Measurements from ENCODE around the gene SLC5A10. TPM values are rescaled to one million over a fixed set of nuclear protein-coding genes. Genes with fewer than 3 reads are reported as not detected.
"Not testable (repeated sequence)": the region's sequence is repeated elsewhere in the genome, so short reads cannot be mapped to it uniquely, and the experiment has no call there.

Gene SLC5A10
- total RNA-seq, 2 donors from 2014 or later, result not detected

DNA sequence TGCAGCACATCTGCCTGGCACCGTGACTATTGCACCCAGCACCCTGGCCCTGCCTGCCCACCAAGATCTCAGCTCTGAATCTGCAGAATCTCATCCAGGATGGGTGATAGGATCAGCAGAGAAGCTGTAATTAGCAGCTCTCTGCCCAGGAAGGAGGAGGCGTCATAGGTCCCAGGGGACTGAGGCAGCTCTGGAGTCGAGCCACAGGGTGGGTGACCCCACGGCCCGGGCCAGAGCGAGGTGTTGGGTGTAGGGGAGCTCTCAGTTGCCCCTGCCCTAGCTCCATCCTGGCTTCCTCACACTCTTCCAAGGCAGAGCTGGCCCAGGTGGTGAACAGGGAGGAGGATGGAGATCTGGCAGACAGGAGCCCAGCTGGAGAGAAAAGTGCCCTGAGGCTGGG is 70.8 kb downstream of the SLC5A10 start:
- intact Hi-C loops (cut with DNase I), result no loop called here
- peak; percentile 55 for DNase-seq (ENCODE audit: low spot score)

DNA sequence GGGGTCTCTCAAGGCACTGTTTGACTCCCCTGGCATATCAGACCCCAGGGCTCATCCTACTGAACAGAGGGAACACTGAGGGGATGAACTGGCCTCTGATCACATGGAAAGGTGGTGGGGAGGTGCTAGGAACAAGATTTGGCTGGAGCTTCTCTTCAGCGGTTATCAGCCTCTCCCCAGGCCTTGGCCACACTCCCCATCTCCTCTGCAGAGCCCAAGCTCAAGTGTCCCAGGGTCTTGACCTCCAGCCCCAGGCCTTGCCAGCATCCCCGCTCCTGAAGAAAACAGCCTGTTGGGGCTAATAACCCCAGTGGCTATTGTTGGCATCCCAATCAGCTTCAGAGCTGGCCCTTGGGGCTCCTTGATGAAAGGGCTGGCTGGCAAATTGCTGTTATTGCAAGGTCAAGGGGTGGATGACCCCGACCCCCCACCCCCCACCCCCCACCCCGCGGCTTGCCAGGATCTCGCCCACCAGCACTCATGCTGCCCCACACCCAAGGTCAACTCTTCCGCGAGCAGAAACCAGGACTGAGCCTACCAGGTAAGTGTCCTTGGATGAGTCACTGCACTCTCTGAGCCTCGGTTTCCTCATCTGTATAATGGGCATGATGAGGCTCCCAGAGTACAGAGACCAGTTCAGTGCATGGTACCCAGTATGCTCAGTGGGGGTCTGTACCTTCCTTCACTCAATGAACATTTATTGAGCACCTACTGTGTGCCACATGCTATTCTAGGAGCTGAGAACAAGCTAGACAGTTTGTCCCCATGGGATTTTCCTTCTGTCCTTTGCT is 71.4 kb downstream of the SLC5A10 start:
- peak; percentile 45 for DNase-seq (ENCODE audit: low spot score)
- intact Hi-C loops (cut with DNase I), result no loop called here

DNA sequence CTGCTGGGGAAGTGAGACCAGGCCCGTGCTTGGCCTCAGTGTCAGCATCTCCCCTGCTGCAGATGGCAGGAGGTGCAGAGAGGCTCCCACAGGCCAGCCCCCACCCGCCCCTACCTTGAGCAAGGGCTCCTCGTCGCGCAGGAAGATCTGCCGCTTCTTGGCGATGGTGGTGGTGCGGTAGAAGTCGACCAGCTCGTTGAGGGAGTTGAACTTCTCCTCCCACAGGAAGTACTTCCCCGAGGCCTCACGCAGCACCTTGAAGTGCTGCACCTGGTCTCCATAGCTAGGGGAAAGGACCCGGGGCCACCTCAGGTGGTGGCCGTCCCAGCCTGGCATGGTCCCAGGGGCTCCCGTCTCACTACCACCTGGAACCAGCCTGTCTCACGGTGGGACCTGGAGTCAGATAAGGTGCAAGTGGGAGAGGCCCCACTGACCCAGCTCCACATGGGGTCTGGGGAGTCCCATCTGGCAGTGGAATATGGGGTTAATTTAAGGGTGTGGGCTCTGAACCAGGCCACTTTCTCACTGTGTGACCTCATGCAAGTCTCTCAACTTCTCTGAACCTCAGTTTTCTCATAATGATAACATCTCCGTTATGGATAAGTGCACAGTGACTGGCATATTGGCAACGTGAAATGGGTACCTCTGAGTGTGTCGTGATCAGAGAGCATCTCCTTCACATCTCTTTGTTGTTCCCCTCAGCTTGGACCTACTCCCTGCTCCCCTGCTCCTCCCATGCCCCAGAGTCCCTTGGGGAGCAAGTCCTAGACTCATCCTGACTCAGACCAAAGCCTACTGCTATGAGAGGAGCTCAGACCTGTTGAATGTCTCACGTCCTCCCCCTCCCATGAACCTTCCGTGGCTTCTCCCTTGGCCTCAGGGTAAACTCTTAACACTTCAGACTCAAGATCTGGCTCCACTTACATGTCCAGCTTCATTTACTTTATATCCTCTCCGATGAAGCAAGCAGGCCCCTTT is 72.4 kb downstream of the SLC5A10 start:
- peak; percentile 69 for DNase-seq (ENCODE audit: low spot score)
- intact Hi-C loops (cut with DNase I), result no loop called here

DNA sequence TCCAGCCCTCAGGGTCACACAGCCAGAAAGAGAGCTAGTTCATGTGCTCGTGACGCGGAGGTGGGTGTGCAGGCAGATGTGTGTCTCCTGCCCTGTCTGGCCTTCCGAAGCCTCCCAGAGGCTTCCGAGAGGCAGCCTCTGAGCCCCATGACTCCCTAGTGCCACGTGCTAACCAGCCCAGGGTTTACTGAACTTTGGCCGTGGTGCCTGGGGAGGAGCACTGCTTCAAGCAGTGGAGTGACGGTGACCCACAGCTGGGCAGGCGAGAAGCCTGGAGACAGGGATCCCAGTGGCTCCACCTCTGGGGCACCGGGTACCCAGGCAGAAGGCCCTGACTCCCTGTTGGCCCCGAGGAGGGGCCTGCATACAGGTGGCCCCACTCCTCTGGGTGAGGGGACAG is 76.7 kb downstream of the SLC5A10 start:
- DNase-seq (ENCODE audit: low spot score); intact Hi-C loops (cut with DNase I): not testable (repeated sequence)

DNA sequence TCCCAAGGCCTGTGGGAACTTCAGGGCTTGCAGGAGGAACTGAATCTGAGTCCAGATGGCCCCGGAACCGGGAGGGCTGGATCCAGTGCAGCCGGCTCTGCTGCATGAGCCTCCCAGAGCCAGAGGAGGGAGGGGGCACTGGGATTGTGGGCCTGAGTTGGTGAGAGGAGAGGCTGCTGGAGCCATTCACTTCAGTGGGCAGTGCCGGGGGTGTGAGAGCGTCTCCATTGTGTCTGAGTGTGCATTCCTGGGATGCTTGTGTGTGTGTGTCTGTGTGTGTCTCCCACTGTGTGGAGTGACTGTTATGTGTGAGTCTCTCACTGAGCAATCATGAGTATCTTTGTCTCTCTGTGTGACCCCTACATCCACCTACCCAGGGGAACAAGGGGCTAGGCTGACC is 77.8 kb downstream of the SLC5A10 start:
- DNase-seq (ENCODE audit: low spot score); intact Hi-C loops (cut with DNase I): not testable (repeated sequence)

DNA sequence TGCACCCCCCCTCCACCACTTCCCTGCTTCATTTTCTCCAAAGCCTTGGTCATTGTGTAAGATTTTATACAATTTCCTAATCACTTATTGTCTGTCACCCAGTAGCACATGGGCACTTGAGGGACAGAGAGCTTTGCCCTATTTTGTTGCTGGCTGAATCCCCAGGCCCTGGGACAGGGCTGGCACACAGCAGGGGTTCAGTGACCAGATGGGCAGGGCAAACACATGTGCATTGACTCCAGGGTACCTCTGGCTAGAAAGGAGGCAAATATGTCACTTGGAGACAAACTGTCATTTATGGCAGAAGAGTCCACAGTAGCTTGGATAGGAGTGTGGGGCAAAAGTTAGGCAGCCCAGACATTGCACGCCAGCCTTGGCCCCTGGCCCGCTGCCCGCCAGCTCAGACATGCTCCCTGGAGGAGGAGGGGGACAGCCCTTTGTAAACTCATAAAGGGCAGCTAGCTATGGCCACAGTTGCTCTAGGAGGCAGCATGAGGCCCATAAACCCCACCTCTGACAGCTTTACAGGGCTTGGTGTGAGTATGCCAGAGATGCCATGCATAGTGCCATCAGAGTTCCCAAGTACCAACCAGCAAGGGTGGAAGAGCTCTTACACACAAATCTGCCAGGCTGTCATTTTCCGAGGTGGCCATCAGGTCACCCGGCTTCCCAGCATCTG is 78.9 kb downstream of the SLC5A10 start:
- intact Hi-C loops (cut with DNase I); DNase-seq (ENCODE audit: low spot score): not testable (repeated sequence)

DNA sequence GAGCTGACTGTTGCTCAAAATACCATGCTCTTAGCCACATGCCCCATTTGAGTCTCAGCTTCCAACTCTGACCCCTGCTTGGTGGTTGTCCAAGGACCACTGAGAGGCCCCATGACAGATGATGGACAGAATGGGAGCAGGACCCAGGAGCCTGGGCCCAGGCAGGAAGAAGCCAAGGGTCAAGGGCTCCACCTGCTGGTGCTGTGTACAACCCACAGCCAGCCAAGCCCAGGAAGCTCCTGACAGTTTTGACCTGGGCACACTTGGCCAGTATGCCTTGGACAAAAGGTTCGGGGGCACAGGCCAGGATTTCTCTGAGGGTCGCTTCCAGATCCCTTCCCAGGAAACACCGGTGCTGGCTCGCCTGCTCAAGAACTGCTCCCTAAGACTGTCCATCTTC is 79.8 kb downstream of the SLC5A10 start:
- peak; percentile 90 for DNase-seq (ENCODE audit: low spot score)
- intact Hi-C loops (cut with DNase I), result not testable (repeated sequence)

DNA sequence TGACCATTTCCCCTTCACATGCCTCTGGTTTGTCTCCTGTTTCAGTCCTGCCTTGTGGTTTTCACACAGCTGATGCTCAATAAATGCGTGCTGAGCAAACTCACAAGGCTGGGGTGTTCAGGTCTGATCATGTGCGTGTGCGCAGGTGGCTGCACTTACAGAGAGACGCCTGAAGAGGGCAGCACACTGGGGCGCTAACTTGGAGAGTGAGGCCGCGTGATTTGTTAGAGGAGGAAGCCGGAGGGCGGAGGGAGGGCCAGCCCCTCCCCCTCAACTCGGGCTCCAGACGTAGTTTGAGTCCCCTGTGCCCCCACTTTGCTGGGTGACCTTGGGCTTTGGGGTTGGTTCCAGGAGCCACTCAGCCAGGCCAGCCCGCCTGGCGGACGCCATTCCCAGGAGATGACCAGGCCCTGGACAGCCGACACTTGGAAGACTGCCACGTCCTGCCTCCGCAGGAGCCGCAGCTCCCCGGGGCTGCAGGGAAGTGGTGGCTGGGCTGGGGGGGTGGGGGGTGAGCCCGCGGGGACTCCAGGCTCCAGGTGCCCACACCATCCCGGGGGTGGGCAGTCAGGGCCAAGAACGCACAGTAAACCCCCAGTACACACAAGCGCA is 80.5 kb downstream of the SLC5A10 start:
- intact Hi-C loops (cut with DNase I); DNase-seq (ENCODE audit: low spot score): not testable (repeated sequence)

DNA sequence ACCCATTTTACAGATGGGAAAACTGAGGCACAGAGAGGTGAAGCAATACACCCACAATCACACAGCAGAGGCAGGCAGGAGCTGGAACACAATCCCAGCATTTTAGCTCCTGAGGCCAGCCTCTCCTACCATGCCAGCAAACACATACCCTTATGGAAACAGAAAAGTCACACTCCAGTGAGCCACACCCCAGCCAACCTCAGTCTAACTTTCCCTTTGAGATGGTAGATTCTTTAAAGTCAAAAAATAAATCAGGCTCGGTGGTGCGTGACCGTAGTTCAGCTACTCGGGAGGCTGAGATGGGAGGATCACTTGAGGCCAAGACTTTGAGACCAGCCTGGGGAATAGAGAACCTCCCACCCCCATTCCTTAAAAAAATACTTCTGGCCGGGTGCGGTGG is 84.2 kb downstream of the SLC5A10 start:
- DNase-seq (ENCODE audit: low spot score); intact Hi-C loops (cut with DNase I): not testable (repeated sequence)

DNA sequence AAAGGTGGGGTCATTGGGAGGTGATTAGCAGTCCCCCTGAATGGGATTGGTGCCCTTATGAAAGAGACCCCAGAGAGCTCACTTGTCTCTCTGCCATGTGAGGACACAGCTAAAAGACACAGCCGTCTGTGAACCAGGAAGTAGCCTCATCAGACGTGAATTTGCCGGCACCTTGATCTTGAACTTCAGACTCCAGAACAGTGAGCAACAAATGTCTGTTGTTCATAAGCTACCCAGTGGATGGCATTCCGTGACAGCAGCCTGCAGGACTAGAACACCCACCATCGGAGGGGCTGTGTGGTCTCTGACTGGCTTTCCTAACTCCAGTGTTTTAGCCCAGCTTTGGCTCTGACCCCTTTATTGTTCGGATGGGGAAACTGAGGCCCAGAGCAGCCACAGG is 85.6 kb downstream of the SLC5A10 start:
- DNase-seq (ENCODE audit: low spot score); intact Hi-C loops (cut with DNase I): not testable (repeated sequence)

DNA sequence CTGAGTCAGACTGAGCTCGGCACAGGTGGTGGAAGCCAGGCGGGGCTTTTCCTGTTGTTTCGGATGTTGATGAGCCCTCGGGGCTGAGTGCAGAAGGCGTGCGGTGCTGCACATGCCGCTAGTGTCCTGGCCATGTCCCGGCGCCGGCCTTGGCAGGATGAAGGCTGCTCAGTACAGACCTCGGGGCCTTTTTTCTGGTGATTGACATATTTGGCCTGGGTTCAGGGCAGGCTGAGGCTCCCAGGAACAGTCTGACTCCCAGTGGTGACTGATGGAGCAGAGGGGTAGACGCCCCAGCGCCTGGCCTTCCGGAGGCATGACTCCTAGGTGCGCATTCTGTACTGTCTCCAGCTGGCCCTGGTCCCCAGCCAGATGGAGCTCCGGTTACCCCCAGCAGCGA is 86.0 kb downstream of the SLC5A10 start:
- DNase-seq (ENCODE audit: low spot score); intact Hi-C loops (cut with DNase I): not testable (repeated sequence)

DNA sequence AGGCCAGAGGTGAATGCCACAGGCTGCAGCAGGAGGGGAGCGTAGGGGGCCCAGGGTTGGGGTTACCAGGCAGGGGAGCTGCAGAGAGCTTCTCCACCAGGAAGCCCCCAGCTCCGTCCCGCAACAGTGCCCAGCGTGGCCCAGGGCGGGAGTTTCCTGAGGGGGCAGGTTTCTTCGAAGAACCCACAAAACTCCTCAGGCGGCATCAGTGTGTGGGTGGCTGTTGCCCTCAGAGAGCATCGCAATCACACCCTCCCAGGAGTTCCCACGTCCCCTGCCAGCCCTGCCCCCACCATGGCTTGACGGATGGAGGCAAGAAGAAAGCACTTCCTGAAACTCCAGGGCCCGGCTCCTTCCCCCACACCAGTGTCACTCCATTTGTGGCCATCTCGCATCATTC is 86.8 kb downstream of the SLC5A10 start:
- DNase-seq (ENCODE audit: low spot score); intact Hi-C loops (cut with DNase I): not testable (repeated sequence)

DNA sequence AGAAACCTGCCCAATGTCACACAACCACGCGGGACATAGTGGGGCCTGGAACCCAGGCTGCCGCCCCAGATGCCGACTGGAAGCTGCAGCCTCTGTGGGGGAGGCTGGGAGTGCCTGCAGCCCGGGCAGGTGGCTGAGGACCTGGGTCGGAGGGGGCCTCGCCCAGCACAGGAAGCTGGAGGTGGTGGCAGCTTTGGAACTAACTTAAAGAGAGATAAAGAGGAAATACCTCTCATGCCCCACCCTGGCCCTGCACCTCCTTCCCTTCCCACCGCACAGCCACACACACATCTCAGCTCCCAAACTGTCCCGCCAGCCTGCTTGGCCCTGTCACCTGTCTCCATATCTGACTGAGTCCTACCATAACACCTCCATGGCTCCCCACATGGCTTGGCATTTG is 88.4 kb downstream of the SLC5A10 start:
- intact Hi-C loops (cut with DNase I); DNase-seq (ENCODE audit: low spot score): not testable (repeated sequence)

DNA sequence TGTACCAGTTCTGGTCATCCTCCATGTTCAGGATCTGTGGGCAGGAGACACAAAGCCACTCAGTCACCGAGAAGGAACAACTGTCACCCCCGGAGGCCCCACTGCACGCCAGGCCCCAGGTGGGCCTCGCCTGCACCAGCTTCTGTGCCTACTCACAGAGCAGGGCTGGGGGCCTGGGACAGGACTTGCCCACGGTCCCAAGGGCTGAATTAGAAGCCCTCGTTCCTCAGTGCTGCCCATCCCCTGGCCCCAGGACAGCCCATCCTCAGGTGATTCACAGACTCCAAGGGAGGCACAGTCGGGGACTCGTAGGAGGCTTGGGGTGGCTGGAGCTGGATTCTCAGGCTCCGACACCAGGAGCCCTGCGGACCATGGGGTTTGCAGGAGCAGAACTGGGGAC is 89.9 kb downstream of the SLC5A10 start:
- not testable (repeated sequence) for DNase-seq (ENCODE audit: low spot score)

DNA sequence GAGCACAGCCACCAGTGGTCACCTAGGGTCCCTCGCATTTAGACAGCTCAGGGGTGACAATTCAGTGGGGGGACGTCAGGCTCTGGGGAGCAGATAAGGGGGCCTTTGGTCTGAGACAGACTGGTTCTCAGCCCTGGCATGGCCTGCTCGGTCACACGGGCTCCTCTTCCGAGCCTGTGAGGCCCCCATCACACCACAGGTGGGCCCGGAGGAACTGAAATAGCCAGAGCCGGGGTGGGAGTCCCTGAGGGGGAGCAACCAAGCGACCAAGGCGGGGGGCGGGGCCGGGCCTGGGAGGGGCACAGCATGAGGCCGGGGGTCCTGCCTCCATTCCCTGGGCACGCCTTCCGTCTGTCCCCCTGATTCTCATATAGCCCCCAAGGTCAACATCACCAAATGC is 90.4 kb downstream of the SLC5A10 start:
- DNase-seq (ENCODE audit: low spot score); intact Hi-C loops (cut with DNase I): not testable (repeated sequence)

More for the DNA sequence above, 89.9 kb downstream of the SLC5A10 start:
- intact Hi-C loops (cut with DNase I), result not testable (repeated sequence)

DNA sequence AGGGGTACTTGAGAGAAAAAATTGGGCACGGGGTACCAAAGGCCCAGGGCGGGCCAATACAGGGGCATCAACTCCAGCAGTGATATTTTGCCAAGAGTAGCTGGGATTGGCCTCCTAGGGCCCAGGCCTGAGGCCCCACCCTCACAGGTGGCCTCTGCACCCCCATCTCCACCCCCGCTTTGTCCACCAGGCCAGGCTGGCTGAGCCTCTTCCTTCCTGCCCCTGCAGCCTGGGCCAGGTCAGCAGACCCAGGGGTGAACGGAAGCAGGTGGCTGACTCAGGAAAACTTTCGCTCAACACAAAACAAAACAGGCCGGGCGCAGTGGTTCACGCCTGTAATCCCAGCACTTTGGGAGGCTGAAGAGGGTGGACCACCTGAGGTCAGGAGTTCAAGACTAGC is 91.1 kb downstream of the SLC5A10 start:
- intact Hi-C loops (cut with DNase I); DNase-seq (ENCODE audit: low spot score): not testable (repeated sequence)

DNA sequence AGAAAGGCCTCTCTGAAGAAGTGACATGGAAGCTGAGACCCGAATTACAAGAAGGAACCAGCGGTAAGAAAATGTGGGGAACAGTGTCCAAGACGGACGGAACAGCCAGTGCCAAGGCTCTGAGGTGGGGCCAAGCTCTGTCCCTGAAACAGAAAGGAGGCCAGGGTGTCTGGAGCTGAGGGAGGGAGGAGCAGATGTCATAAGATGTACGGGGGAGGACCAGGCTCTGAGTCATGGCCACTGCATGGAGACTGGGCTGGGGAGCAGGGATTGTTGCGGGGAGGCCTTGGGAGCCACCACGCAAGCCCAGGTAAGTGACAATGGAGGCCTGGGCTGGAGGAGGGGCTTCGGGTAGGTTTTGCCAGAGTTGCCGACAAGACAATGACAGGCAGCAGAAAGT is 92.7 kb downstream of the SLC5A10 start:
- intact Hi-C loops (cut with DNase I), result not testable (repeated sequence)

DNA sequence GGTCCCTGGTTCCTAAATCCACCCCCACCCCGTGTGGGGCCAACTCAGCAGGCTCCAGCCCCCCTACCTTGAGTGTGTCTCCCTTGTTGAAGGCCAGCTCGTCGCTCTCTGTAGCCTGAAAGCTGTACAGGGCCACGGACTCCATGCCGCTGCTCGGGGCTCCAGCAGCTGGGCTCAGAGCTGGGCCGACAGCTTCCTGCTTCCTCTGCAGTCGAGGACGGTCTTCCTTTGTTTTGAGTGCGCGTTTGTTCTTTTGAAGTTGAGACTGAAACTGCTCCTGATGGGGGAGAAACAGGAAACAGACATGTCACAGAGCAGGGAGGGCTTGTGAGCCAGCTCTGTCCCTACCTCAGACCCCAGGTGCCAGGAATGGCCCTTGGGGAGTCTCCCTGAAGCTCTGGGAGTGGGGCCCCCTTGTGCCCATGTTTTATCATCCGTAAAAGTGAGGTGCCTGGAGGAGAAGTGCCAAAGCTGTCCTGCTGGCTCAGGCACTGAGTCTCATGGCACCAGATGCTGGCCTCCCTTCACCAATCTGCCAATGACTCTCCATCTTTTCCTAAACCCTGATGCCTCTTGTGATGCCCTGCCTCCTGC is 94.9 kb downstream of the SLC5A10 start, which contains the start of gene GRAP:
GRAP (minus strand) TSS at position 176 of the 594 bp plus-strand sequence; CDS start at position 145, 31 bp downstream.
- DNase-seq (ENCODE audit: low spot score); intact Hi-C loops (cut with DNase I): not testable (repeated sequence)

More for the DNA sequence above, 92.7 kb downstream of the SLC5A10 start:
- DNase-seq (ENCODE audit: low spot score), result not testable (repeated sequence)
